ENCODE data around the gene CCDC57.

Gene CCDC57

GRCh38 chr17:82118168-82118814 lies 94.4 kb downstream of the CCDC57 start:
- DNase-seq = no peak

- DNase-seq = no peak
These were observed 95.2 kb downstream of the CCDC57 start for GRCh38 chr17:82117139-82118090.

- DNase-seq = no peak
These were observed 96.4 kb downstream of the CCDC57 start for GRCh38 chr17:82116246-82116645.

GRCh38 chr17:82114872-82115271 lies 97.8 kb downstream of the CCDC57 start:
- DNase-seq = no peak

- no peak for DNase-seq
These were observed 98.2 kb downstream of the CCDC57 start for GRCh38 chr17:82114447-82114846.

- no peak for DNase-seq
These were observed 98.7 kb downstream of the CCDC57 start for GRCh38 chr17:82113941-82114340.

GRCh38 chr17:82113422-82113821 lies 99.2 kb downstream of the CCDC57 start:
- DNase-seq = no peak

- DNase-seq = no peak
These were observed 99.7 kb downstream of the CCDC57 start for GRCh38 chr17:82112914-82113311.

- no peak for DNase-seq
These were observed 100.3 kb downstream of the CCDC57 start for GRCh38 chr17:82112181-82112913.

GRCh38 chr17:82110298-82110697 lies 102.3 kb downstream of the CCDC57 start:
- DNase-seq = no peak

- DNase-seq = no peak
These were observed 103.6 kb downstream of the CCDC57 start for GRCh38 chr17:82108961-82109475.

- no peak for DNase-seq
These were observed 104.1 kb downstream of the CCDC57 start for GRCh38 chr17:82108496-82108945.

GRCh38 chr17:82108038-82108437 lies 104.6 kb downstream of the CCDC57 start:
- no peak for DNase-seq

- DNase-seq = peak; percentile 25
These were observed 105.2 kb downstream of the CCDC57 start for GRCh38 chr17:82107341-82107860.

- DNase-seq = no peak
These were observed 105.8 kb downstream of the CCDC57 start for GRCh38 chr17:82106688-82107305.

GRCh38 chr17:82105882-82106687 lies 106.6 kb downstream of the CCDC57 start:
- DNase-seq = peak; percentile 73

- no peak for DNase-seq
These were observed 107.2 kb downstream of the CCDC57 start for GRCh38 chr17:82105417-82105881.

- DNase-seq = no peak
These were observed 107.7 kb downstream of the CCDC57 start for GRCh38 chr17:82104797-82105416.

GRCh38 chr17:82103553-82104451 lies 108.8 kb downstream of the CCDC57 start:
- peak; percentile 59 for DNase-seq
